Muscle of leg (tissue), 11 donors: ENCODE data around the gene HSD17B11. TPM values are rescaled to one million over a fixed set of nuclear protein-coding genes. Genes with fewer than 3 reads are reported as not detected.

Experiments used
- DNase-seq: peaks from one replicate; pipeline ENCODE4 v3.0.0; 2013
- H3K27ac ChIP-seq: one replicate; pipeline ENCODE4 v1.5.1; 2013; ENCODE audit warnings: mild to moderate bottlenecking, low read length, control low read depth
- H3K27me3 ChIP-seq: one replicate; pipeline ENCODE4 v1.6.1; 2013; ENCODE audit warnings: low read length; ENCODE audit not compliant: control insufficient read depth, insufficient read depth
- H3K36me3 ChIP-seq: one replicate; pipeline ENCODE4 v1.6.1; 2013; ENCODE audit warnings: low read length; ENCODE audit not compliant: control insufficient read depth, insufficient read depth
- H3K4me1 ChIP-seq: one replicate; pipeline ENCODE4 v1.6.1; 2013; ENCODE audit warnings: low read length; ENCODE audit not compliant: control insufficient read depth, insufficient read depth
- H3K4me3 ChIP-seq: one replicate; pipeline ENCODE4 v1.5.1; 2013; ENCODE audit warnings: low read length, control low read depth
- H3K9me3 ChIP-seq: replicated peaks from 2 replicates; pipeline ENCODE4 v1.6.1; 2013; ENCODE audit warnings: low read depth, low read length; ENCODE audit not compliant: control insufficient read depth
- WGBS: methylation state at CpG from one replicate; pipeline ENCODE4 v1.1.5; 2013; ENCODE audit warnings: missing lambda C conversion rate; ENCODE audit not compliant: insufficient coverage; 5-methylcytosine and 5-hydroxymethylcytosine counted together
- polyA plus RNA-seq, 8 donors: library from polyadenylated mRNA; unstranded; fragments of 120-200 nt; gene quantifications; one replicate each; pipeline versions ENCODE4 v1.2.1 to v1.2.3, GENCODE V29; 2013; ENCODE audit warnings: inconsistent platforms in 1 of 8, low replicate concordance in 1 of 8; ENCODE audit not compliant: insufficient read length in 8 of 8, insufficient read depth in 1 of 8
- total RNA-seq: library from RNA; stranded (reverse); fragments of 120-200 nt; gene quantifications from one replicate; pipeline ENCODE4 v1.2.4, GENCODE V29; 2013

The HSD17B11 gene
- total and polyA plus RNA-seq, 9 donors, result 16.9 to 37.8 (median 20.7) TPM

GRCh38 chr4:87366521-87367162 lies 24.3 kb downstream of the HSD17B11 start:
- Histone ChIP-seq H3K27ac (no peak overlapping the region), H3K27me3 (no peaks in the 10 kb centered on the region), H3K4me1 (no peaks in the 10 kb centered on the region), H3K4me3 (no peak overlapping the region), H3K36me3 (peaks cover 20% of the 10 kb centered on the region), H3K9me3 (no peaks in the 10 kb centered on the region)
- no peak for DNase-seq
- no CpG with 5 or more reads among the region's 2 CpGs for WGBS

GRCh38 chr4:87365348-87365747 lies 25.6 kb downstream of the HSD17B11 start:
- no CpG with 5 or more reads among the region's 1 CpG for WGBS
- Histone ChIP-seq H3K4me3 (no peak overlapping the region), H3K27ac (no peak overlapping the region), H3K4me1 (no peaks in the 10 kb centered on the region), H3K9me3 (no peaks in the 10 kb centered on the region), H3K27me3 (no peaks in the 10 kb centered on the region), H3K36me3 (peaks cover 17% of the 10 kb centered on the region)
- no peak for DNase-seq

GRCh38 chr4:87363552-87363951 lies 27.4 kb downstream of the HSD17B11 start:
- Histone ChIP-seq H3K36me3 (peaks cover 16% of the 10 kb centered on the region), H3K27ac (no peak overlapping the region), H3K27me3 (no peaks in the 10 kb centered on the region), H3K9me3 (no peaks in the 10 kb centered on the region), H3K4me1 (no peaks in the 10 kb centered on the region), H3K4me3 (no peak overlapping the region)
- WGBS, result no CpG with 5 or more reads among the region's 2 CpGs
- DNase-seq, result no peak

GRCh38 chr4:87360338-87360935 lies 30.6 kb downstream of the HSD17B11 start:
- H3K9me3 ChIP-seq, result no peaks in the 10 kb centered on the region
- no peaks in the 10 kb centered on the region for H3K27me3 ChIP-seq
- H3K4me1 ChIP-seq, result no peaks in the 10 kb centered on the region
- DNase-seq, result no peak
- peaks cover 18% of the 10 kb centered on the region for H3K36me3 ChIP-seq
- 51% methylated on average over 2 of the region's 7 CpGs for WGBS
- H3K27ac ChIP-seq, result no peak overlapping the region
- H3K4me3 ChIP-seq, result no peak overlapping the region

GRCh38 chr4:87359258-87359657 lies 31.7 kb downstream of the HSD17B11 start:
- Histone ChIP-seq H3K27ac (no peak overlapping the region), H3K4me1 (peaks cover 2% of the 10 kb centered on the region), H3K36me3 (peaks cover 13% of the 10 kb centered on the region), H3K4me3 (no peak overlapping the region), H3K9me3 (no peaks in the 10 kb centered on the region), H3K27me3 (no peaks in the 10 kb centered on the region)
- no peak for DNase-seq
- no CpG with 5 or more reads among the region's 4 CpGs for WGBS

GRCh38 chr4:87356832-87357526 lies 34.0 kb downstream of the HSD17B11 start:
- Histone ChIP-seq H3K36me3 (peaks cover 7% of the 10 kb centered on the region), H3K27me3 (no peaks in the 10 kb centered on the region), H3K27ac (no peak overlapping the region), H3K4me3 (no peak overlapping the region), H3K9me3 (no peaks in the 10 kb centered on the region), H3K4me1 (peaks cover 5% of the 10 kb centered on the region)
- WGBS, result no CpG with 5 or more reads among the region's 2 CpGs
- DNase-seq, result no peak

- Histone ChIP-seq H3K27me3 (no peaks in the 10 kb centered on the region), H3K36me3 (peaks cover 7% of the 10 kb centered on the region), H3K27ac (peak overlapping the region; percentile 63), H3K9me3 (no peaks in the 10 kb centered on the region), H3K4me1 (peaks cover 5% of the 10 kb centered on the region), H3K4me3 (no peak overlapping the region)
- no peak for DNase-seq
- WGBS, result no CpG with 5 or more reads among the region's 7 CpGs
Measured at GRCh38 chr4:87354168-87355102, 36.6 kb downstream of the HSD17B11 start.

GRCh38 chr4:87353592-87353991 lies 37.4 kb downstream of the HSD17B11 start:
- Histone ChIP-seq H3K36me3 (peaks cover 5% of the 10 kb centered on the region), H3K27ac (peak overlapping the region; percentile 63), H3K4me3 (no peak overlapping the region), H3K27me3 (no peaks in the 10 kb centered on the region), H3K9me3 (no peaks in the 10 kb centered on the region), H3K4me1 (peaks cover 5% of the 10 kb centered on the region)
- peak; percentile 85 for DNase-seq
- WGBS, result 17% methylated on average over 2 of the region's 3 CpGs

GRCh38 chr4:87345139-87345538 lies 45.8 kb downstream of the HSD17B11 start:
- H3K9me3 ChIP-seq, result peaks cover 3% of the 10 kb centered on the region
- peaks cover 15% of the 10 kb centered on the region for H3K36me3 ChIP-seq
- H3K27ac ChIP-seq, result no peak overlapping the region
- H3K4me3 ChIP-seq, result no peak overlapping the region
- no peak for DNase-seq
- no peaks in the 10 kb centered on the region for H3K4me1 ChIP-seq
- no peaks in the 10 kb centered on the region for H3K27me3 ChIP-seq

- Histone ChIP-seq H3K27ac (no peak overlapping the region), H3K4me1 (no peaks in the 10 kb centered on the region), H3K4me3 (no peak overlapping the region), H3K9me3 (peaks cover 3% of the 10 kb centered on the region), H3K36me3 (peaks cover 17% of the 10 kb centered on the region), H3K27me3 (no peaks in the 10 kb centered on the region)
- no peak for DNase-seq
- WGBS, result no CpG with 5 or more reads among the region's 3 CpGs
Measured at GRCh38 chr4:87342872-87343271, 48.1 kb downstream of the HSD17B11 start.
